HepG2 (cell line): Measurements from ENCODE around the gene NOVA2. TPM values are rescaled to one million over a fixed set of nuclear protein-coding genes. Genes with fewer than 3 reads are reported as not detected.
A peak's percentile ranks its signal among the peaks of the same experiment; 100 is the strongest.

Experiments used
- ATF2 ChIP-seq: sonication (generic); formaldehyde crosslinking; IDR thresholded peaks from 2 replicates; pipeline ENCODE4 v1.4.0; 2020; ENCODE audit warnings: missing genetic modification reagents
- BHLHE40 ChIP-seq: IDR thresholded peaks from 2 replicates; pipeline ENCODE4 v1.6.1; 2011; ENCODE audit warnings: low read length, improper control_type of control experiment
- BRCA1 ChIP-seq: sonication (generic); formaldehyde crosslinking; IDR thresholded peaks from 2 replicates; pipeline ENCODE4 v1.4.0; 2020; ENCODE audit warnings: missing genetic modification reagents
- CREB1 ChIP-seq, 2 experiments: fragments of 450-650 bp in 1 of 2; IDR thresholded peaks; 2 replicates each; pipeline ENCODE4 v1.6.1; 2016 to 2017; ENCODE audit warnings: control low read depth in 1 of 2, mild to moderate bottlenecking in 1 of 2, missing compliant biosample characterization in 1 of 2, missing genetic modification characterization in 1 of 2
- GABPA ChIP-seq, 2 experiments: IDR thresholded peaks; 2 replicates each; pipeline ENCODE4 v1.6.1; 2011 to 2016; ENCODE audit warnings: low read depth in 2 of 2, low read length in 1 of 2, missing biosample characterization in 1 of 2, missing genetic modification characterization in 1 of 2
- HOXD1 ChIP-seq: sonication (generic); formaldehyde crosslinking; IDR thresholded peaks from 2 replicates; pipeline ENCODE4 v1.5.0; 2020; ENCODE audit warnings: missing genetic modification reagents
- KLF9 ChIP-seq: IDR thresholded peaks from 2 replicates; pipeline ENCODE4 v1.6.1; 2016; ENCODE audit warnings: low read depth
- NFE2L1 ChIP-seq: sonication (generic); formaldehyde crosslinking; IDR thresholded peaks from 2 replicates; pipeline ENCODE4 v1.4.0; 2020; ENCODE audit warnings: missing genetic modification reagents, mild to moderate bottlenecking, borderline replicate concordance
- PCBP2 ChIP-seq: fragments of 200-400 bp; formaldehyde crosslinking; optimal IDR thresholded peaks from 2 replicates; pipeline ENCODE3; 2018; ENCODE audit warnings: low read length, low read depth; ENCODE audit not compliant: poor library complexity, severe bottlenecking
- RBAK ChIP-seq: sonication (generic); formaldehyde crosslinking; IDR thresholded peaks from 2 replicates; pipeline ENCODE4 v1.5.1; 2020; ENCODE audit warnings: mild to moderate bottlenecking, missing genetic modification reagents
- TAF15 ChIP-seq: fragments of 200-400 bp; formaldehyde crosslinking; IDR thresholded peaks from one replicate; pipeline ENCODE4 v1.6.1; 2018; ENCODE audit warnings: mild to moderate bottlenecking, low read depth, low read length; ENCODE audit not compliant: poor library complexity, severe bottlenecking
- TBX3 ChIP-seq: fragments of 450-650 bp; IDR thresholded peaks from 2 replicates; pipeline ENCODE4 v1.6.1; 2017; ENCODE audit warnings: antibody characterized with exemption, mild to moderate bottlenecking, inconsistent platforms, borderline replicate concordance
- YEATS4 ChIP-seq: sonication (generic); formaldehyde crosslinking; IDR thresholded peaks from 2 replicates; pipeline ENCODE4 v1.4.0; 2020; ENCODE audit warnings: missing genetic modification reagents, borderline replicate concordance
- ZFP36L1 ChIP-seq: sonication (generic); formaldehyde crosslinking; IDR thresholded peaks from 2 replicates; pipeline ENCODE4 v1.8.0; 2022; ENCODE audit warnings: mild to moderate bottlenecking, missing genetic modification reagents, moderate library complexity
- ZFX ChIP-seq: sonication (generic); formaldehyde crosslinking; IDR thresholded peaks from 2 replicates; pipeline ENCODE4 v1.4.0; 2020; ENCODE audit warnings: mild to moderate bottlenecking, low read depth, missing genetic modification reagents, moderate library complexity
- ZNF329 ChIP-seq: sonication (generic); formaldehyde crosslinking; IDR thresholded peaks from 2 replicates; pipeline ENCODE4 v1.9.0; 2021; ENCODE audit warnings: low read depth, mild to moderate bottlenecking, missing genetic modification reagents
- ZNF563 ChIP-seq: sonication (generic); formaldehyde crosslinking; IDR thresholded peaks from 2 replicates; pipeline ENCODE4 v1.8.0; 2022; ENCODE audit warnings: mild to moderate bottlenecking, moderate library complexity, missing genetic modification reagents
- ZNF564 ChIP-seq: sonication (generic); formaldehyde crosslinking; IDR thresholded peaks from 2 replicates; pipeline ENCODE4 v1.8.1; 2023; ENCODE audit warnings: mild to moderate bottlenecking, missing genetic modification reagents
- ZNF781 ChIP-seq: sonication (generic); formaldehyde crosslinking; IDR thresholded peaks from 2 replicates; pipeline ENCODE4 v1.5.1; 2020; ENCODE audit warnings: borderline replicate concordance, mild to moderate bottlenecking, missing genetic modification reagents; ENCODE audit errors: not compliant biosample characterization
- ZSCAN21 ChIP-seq: sonication (generic); formaldehyde crosslinking; IDR thresholded peaks from 2 replicates; pipeline ENCODE4 v1.8.0; 2022; ENCODE audit warnings: mild to moderate bottlenecking, missing genetic modification reagents, moderate library complexity, borderline replicate concordance
- ZSCAN29 ChIP-seq: sonication (generic); formaldehyde crosslinking; conservative IDR thresholded peaks from 2 replicates; pipeline ENCODE4 v1.4.0; 2020; ENCODE audit warnings: mild to moderate bottlenecking, missing genetic modification reagents
- polyA plus RNA-seq, 8 experiments: library from polyadenylated mRNA; depleted of rRNA in 3 of 8; stranded (reverse) in 7 of 8; unstranded in 1 of 8; fragments of >200 nt; fragmentation: Illumina TruSeq in 4 of 8; extraction: Trizol in 4 of 8; gene quantifications; 2 replicates each; pipeline versions ENCODE4 v1.2.1 to v1.2.3, GENCODE V29; 2011 to 2016; ENCODE audit warnings: low read depth in 4 of 8, missing spikeins in 1 of 8, mixed read lengths in 1 of 8; ENCODE audit not compliant: insufficient read depth in 1 of 8
- total RNA-seq, 5 experiments: library from RNA; depleted of rRNA; stranded (reverse); fragments of >200 nt; fragmentation: Illumina TruSeq; extraction: Trizol; gene quantifications; 2 replicates each; pipeline ENCODE4 v1.2.3, GENCODE V29; 2016; ENCODE audit warnings: low read depth in 1 of 5
- TF ChIP-seq, protein P1 (sequence below): IDR thresholded peaks from 2 replicates; pipeline ENCODE4 v1.4.0; 2020; ENCODE audit warnings: mild to moderate bottlenecking, missing genetic modification reagents
- TF ChIP-seq, protein P2 (sequence below): sonication (generic); formaldehyde crosslinking; IDR thresholded peaks from 2 replicates; pipeline ENCODE4 v1.4.0; 2020; ENCODE audit warnings: missing genetic modification reagents

Gene NOVA2
- total and polyA plus RNA-seq, 2 of the 13 experiments (the other 11 are each of a cell fraction or from before 2014, with no cell fraction given): not detected

GRCh38 chr19:45886427-45887199 is 87.1 kb downstream of the NOVA2 start (continued):
- TF ChIP-seq, protein P1, sequence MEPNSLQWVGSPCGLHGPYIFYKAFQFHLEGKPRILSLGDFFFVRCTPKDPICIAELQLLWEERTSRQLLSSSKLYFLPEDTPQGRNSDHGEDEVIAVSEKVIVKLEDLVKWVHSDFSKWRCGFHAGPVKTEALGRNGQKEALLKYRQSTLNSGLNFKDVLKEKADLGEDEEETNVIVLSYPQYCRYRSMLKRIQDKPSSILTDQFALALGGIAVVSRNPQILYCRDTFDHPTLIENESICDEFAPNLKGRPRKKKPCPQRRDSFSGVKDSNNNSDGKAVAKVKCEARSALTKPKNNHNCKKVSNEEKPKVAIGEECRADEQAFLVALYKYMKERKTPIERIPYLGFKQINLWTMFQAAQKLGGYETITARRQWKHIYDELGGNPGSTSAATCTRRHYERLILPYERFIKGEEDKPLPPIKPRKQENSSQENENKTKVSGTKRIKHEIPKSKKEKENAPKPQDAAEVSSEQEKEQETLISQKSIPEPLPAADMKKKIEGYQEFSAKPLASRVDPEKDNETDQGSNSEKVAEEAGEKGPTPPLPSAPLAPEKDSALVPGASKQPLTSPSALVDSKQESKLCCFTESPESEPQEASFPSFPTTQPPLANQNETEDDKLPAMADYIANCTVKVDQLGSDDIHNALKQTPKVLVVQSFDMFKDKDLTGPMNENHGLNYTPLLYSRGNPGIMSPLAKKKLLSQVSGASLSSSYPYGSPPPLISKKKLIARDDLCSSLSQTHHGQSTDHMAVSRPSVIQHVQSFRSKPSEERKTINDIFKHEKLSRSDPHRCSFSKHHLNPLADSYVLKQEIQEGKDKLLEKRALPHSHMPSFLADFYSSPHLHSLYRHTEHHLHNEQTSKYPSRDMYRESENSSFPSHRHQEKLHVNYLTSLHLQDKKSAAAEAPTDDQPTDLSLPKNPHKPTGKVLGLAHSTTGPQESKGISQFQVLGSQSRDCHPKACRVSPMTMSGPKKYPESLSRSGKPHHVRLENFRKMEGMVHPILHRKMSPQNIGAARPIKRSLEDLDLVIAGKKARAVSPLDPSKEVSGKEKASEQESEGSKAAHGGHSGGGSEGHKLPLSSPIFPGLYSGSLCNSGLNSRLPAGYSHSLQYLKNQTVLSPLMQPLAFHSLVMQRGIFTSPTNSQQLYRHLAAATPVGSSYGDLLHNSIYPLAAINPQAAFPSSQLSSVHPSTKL (CRISPR knock-in tag): no peak
- TF ChIP-seq ZFX (CRISPR knock-in tag) (peak; percentile 95), RBAK (no peak), ZNF781 (CRISPR knock-in tag) (peak; percentile 68), BRCA1 (no peak), ZNF564 (CRISPR knock-in tag) (peak; percentile 88), KLF9 (CRISPR knock-in tag) (no peak; the same call in 1 of the 2 replicates), ZNF329 (CRISPR knock-in tag) (no peak; the same call in 1 of the 2 replicates), YEATS4 (CRISPR knock-in tag) (peak; percentile 73), TAF15 (no peak), ZSCAN29 (CRISPR knock-in tag) (no peak; the same call in 1 of the 2 replicates), ZSCAN21 (no peak), TBX3 (no peak), GABPA (IDR thresholded peaks at IDR 0.05; ENCODE audit: low read depth, low read length) (peak; percentile 80), GABPA (CRISPR knock-in tag; IDR thresholded peaks at IDR 0.05; ENCODE audit: low read depth) (peak; percentile 96), ZFP36L1 (CRISPR knock-in tag) (no peak), ATF2 (CRISPR knock-in tag) (peak; percentile 60; the same call in 1 of the 2 replicates), ZNF563 (CRISPR knock-in tag) (0 out of 2 replicates have a peak, but pooled peaks have one; percentile 31), NFE2L1 (CRISPR knock-in tag) (no peak), CREB1 (IDR thresholded peaks at IDR 0.05) (peak; percentile 86), CREB1 (CRISPR knock-in tag; IDR thresholded peaks at IDR 0.05) (peak; percentile 97), PCBP2 (no peak), HOXD1 (CRISPR knock-in tag) (no peak; the same call in 1 of the 2 replicates), BHLHE40 (no peak)
- TF ChIP-seq, protein P2, sequence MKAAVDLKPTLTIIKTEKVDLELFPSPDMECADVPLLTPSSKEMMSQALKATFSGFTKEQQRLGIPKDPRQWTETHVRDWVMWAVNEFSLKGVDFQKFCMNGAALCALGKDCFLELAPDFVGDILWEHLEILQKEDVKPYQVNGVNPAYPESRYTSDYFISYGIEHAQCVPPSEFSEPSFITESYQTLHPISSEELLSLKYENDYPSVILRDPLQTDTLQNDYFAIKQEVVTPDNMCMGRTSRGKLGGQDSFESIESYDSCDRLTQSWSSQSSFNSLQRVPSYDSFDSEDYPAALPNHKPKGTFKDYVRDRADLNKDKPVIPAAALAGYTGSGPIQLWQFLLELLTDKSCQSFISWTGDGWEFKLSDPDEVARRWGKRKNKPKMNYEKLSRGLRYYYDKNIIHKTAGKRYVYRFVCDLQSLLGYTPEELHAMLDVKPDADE: no peak
